RWPE1 (cell line): Measurements from ENCODE around the gene LCK.

Experiments
- CTCF ChIA-PET: fragments of 350-600 bp; sonication (Branson Sonifier 250); formaldehyde crosslinking; extraction: SDS; loops from one replicate; lab custom pipeline; 2021; lab: Yijun Ruan, JAX
- POLR2A ChIA-PET: fragments of 400-600 bp; formaldehyde crosslinking; extraction: SDS; loops from one replicate; lab custom pipeline; 2020; ENCODE audit warnings: antibody characterized with exemption; ENCODE audit not compliant: low non-redundant PET; lab: Yijun Ruan, JAX
- DNase-seq: peaks from one replicate; pipeline ENCODE4 v3.0.0; 2012; ENCODE audit warnings: low spot score
- H3K27ac ChIP-seq: fragments of 450-650 bp; 2 replicates; pipeline ENCODE4 v1.5.1; 2017
- TF ChIP-seq, protein P1 (sequence below): fragments of 450-650 bp; conservative IDR thresholded peaks from 2 replicates; pipeline ENCODE4 v1.5.1; 2017; ENCODE audit warnings: low read depth, mild to moderate bottlenecking

The LCK gene

DNA sequence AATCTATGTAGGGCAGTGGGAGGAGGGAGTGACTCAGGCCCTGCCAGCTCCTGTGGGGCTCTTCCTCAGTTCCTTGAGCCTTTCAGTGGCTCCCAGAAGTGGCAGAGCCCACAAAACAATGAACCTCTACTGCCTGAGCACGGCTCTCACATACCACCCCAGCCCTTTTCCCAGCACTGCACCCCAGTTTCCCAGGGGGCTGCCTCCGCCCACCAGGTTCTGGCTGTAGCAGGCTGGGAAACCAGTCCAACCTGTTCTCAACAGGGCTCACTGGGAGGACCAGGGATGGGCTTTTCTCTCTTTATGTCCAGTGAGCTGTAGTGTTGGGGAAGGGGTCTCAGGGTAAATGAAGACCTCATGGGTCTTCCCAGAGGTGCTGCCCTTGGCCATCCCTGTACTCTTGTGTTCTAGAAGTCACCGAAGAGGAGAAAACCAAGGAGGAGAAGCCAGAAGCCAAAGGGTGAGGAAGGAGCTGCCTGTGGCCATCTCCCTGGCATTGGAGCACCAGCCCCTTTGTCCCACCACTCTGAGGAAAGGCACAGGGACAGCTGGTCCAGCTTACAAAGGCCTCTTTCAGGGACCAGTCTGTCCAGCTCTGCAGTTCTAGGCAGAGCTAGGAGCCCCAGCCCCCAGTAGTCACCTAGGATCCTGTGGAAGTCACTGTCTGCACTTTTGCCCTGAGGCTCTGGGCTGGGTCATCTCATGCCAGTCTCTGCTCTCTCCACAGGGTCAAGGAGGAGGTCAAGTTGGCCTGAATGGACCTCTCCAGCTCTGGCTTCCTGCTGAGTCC is 81.4 kb downstream of the LCK start:
- TF ChIP-seq, protein P1, sequence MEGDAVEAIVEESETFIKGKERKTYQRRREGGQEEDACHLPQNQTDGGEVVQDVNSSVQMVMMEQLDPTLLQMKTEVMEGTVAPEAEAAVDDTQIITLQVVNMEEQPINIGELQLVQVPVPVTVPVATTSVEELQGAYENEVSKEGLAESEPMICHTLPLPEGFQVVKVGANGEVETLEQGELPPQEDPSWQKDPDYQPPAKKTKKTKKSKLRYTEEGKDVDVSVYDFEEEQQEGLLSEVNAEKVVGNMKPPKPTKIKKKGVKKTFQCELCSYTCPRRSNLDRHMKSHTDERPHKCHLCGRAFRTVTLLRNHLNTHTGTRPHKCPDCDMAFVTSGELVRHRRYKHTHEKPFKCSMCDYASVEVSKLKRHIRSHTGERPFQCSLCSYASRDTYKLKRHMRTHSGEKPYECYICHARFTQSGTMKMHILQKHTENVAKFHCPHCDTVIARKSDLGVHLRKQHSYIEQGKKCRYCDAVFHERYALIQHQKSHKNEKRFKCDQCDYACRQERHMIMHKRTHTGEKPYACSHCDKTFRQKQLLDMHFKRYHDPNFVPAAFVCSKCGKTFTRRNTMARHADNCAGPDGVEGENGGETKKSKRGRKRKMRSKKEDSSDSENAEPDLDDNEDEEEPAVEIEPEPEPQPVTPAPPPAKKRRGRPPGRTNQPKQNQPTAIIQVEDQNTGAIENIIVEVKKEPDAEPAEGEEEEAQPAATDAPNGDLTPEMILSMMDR = no peak
- POLR2A ChIA-PET = no interaction called here
- CTCF ChIA-PET = no interaction called here
- DNase-seq = no peak
- peak overlapping the region; percentile 26; the same call in 1 of the 2 replicates for H3K27ac ChIP-seq

DNA sequence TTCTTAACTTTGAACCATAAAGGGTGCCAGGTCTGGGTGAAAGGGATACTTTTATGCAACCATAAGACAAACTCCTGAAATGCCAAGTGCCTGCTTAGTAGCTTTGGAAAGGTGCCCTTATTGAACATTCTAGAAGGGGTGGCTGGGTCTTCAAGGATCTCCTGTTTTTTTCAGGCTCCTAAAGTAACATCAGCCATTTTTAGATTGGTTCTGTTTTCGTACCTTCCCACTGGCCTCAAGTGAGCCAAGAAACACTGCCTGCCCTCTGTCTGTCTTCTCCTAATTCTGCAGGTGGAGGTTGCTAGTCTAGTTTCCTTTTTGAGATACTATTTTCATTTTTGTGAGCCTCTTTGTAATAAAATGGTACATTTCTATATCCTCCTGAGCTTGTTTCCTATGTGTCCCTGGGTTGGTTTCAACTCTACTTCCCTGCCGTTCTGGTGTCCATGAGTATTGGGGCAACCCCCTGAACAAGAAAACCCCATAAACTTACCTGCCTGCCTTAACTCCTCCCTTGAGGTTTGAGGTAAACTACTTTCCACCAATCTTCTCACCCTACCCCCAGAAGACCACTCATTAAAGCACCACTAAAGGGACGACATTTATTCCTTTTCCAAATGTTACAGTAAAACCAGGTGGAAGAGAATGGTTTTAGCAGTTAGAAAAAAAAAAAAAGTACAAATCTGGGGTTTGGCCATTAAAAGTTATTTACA is 82.3 kb downstream of the LCK start:
- CTCF ChIA-PET = interaction anchor here (0.6 kb wide), 1 partner anchor 19 kb away, joined by 6 read pairs; no protein-coding TSS in a partner anchor
- no peak for DNase-seq
- POLR2A ChIA-PET = no interaction called here
- TF ChIP-seq, protein P1 = no peak
- H3K27ac ChIP-seq = no peak overlapping the region

DNA sequence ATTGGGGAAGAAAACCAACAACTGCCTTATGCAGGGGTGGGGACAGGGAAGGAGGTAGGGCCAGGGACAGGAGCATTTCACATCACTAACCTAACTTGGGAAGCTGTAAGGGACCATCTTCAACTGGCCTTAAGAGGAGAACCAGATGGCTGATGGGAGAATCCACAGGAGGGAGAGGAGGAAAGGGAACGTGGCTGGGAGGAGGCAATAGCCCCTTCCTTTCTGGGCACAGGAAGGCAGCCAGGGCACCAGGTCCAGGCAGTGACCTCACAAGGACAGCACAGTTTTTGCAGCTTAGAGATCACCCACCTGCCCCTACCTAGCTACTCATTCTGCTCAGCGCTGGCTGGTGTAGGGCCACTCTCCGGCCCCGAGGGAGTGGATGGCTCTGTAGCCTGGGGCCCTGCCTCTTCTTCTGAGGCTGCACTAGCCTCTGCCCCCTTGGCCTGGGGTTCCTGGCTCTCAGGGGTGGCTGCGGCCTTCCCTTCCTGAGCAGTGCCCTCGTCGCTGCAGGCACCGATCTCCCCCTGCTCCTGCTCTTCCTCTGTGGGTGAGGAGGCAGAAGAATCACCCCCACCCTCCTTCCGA is 83.3 kb downstream of the LCK start:
- peak overlapping the region; percentile 15; the same call in 1 of the 2 replicates for H3K27ac ChIP-seq
- TF ChIP-seq, protein P1 = no peak
- POLR2A ChIA-PET = interaction anchor here (0.5 kb wide), 1 partner anchor 121 kb away, joined by 4 read pairs; no protein-coding TSS in a partner anchor
- CTCF ChIA-PET = interaction anchor here (0.5 to 0.6 kb wide), 2 partner anchors 18 to 68 kb away, joined by 4 to 6 read pairs; no protein-coding TSS in a partner anchor
- no peak for DNase-seq

DNA sequence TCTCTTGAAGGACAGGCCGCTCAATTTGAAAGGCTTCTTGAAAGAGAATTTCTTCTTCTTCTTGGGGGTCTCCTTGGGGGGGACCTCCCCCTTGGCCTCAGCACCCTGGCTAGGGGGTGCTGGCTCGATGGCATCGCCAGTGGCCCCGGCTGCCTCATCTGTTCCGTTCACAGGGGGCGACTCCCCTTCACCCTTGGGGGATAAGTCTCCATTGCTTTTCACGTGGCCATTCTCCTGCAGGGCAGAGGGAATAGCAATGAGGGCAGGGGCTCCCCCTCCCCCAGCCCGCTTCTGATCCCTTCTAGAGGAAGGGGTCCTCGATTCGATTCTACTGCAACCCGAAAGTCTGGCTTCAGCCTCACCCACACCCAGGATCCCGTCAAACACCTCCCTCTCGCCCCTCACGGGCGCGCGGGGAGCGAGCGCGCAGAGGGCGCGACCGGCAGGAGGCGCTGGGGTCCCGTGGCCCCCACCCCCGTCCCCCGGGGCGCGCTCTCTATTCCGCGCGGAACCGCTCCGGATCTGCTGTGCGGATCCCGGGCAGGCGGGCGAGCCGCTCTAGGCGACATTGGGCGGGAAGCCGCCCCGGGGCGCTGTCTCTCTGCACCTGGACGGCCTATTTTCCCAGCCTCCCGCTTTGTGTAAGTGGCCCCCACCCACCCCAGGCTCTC is 83.9 kb downstream of the LCK start:
- H3K27ac ChIP-seq = no peak overlapping the region
- ChIA-PET POLR2A (interaction anchor here (1.4 kb wide), 1 partner anchor 59 kb away, joined by 3 read pairs; the partner anchor contains the start of gene BSDC1), CTCF (interaction anchor here (1.2 kb wide), 1 partner anchor 93 kb away, joined by 3 read pairs; no protein-coding TSS in a partner anchor)
- peak; percentile 41 for DNase-seq
- TF ChIP-seq, protein P1 = peak; percentile 77

DNA sequence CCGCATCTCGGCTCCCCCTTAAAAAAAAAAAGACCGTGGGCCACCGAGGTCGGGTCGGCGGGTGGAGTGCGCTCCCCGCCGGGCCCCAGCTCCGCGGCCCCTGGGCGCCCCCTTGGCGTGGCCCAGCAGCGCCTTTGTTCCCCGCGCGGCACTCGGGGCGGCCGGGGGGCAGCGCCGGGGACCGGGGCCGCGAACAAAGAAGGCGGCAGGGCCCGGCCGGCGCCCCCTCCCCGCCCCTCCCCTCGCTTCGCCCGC is 84.4 kb downstream of the LCK start:
- CTCF ChIA-PET = interaction anchor here (1.2 kb wide), 2 partner anchors 66 to 93 kb away, joined by 3 to 4 read pairs; no protein-coding TSS in a partner anchor
- no peak overlapping the region for H3K27ac ChIP-seq
- POLR2A ChIA-PET = interaction anchor here (1.0 to 1.4 kb wide), 2 partner anchors 10 to 59 kb away, joined by 3 to 7 read pairs; partner anchors contain the start of gene BSDC1
- no peak for DNase-seq
- TF ChIP-seq, protein P1 = no peak
